HepG2 (cell line): ENCODE data around the gene ZNRF3. TPM values are rescaled to one million over a fixed set of nuclear protein-coding genes. Genes with fewer than 3 reads are reported as not detected.

Source experiments
- ATF5 ChIP-seq: sonication (generic); formaldehyde crosslinking; IDR thresholded peaks from 2 replicates; pipeline ENCODE4 v1.4.0; 2020; ENCODE audit warnings: mild to moderate bottlenecking, low read depth, missing genetic modification reagents
- EEA1 ChIP-seq: sonication (generic); formaldehyde crosslinking; IDR thresholded peaks from 2 replicates; pipeline ENCODE4 v1.5.1; 2020; ENCODE audit warnings: mild to moderate bottlenecking, missing genetic modification reagents, borderline replicate concordance
- IKZF1 ChIP-seq: fragments of 450-650 bp; IDR thresholded peaks from 2 replicates; pipeline ENCODE4 v1.7.1; 2016
- KAT7 ChIP-seq: IDR thresholded peaks from 2 replicates; pipeline ENCODE4 v1.6.1; 2018; ENCODE audit warnings: borderline replicate concordance, missing compliant biosample characterization
- MLXIP ChIP-seq: sonication (generic); formaldehyde crosslinking; IDR thresholded peaks from 2 replicates; pipeline ENCODE4 v1.9.0; 2021; ENCODE audit warnings: missing genetic modification reagents, borderline replicate concordance
- MXD3 ChIP-seq: IDR thresholded peaks from 2 replicates; pipeline ENCODE4 v1.6.1; 2016; ENCODE audit warnings: mild to moderate bottlenecking, missing biosample characterization, missing genetic modification reagents
- RELA ChIP-seq: sonication (generic); formaldehyde crosslinking; IDR thresholded peaks from 2 replicates; pipeline ENCODE4 v1.4.0; 2020; ENCODE audit warnings: missing genetic modification reagents
- SNAI1 ChIP-seq: sonication (generic); formaldehyde crosslinking; IDR thresholded peaks from 2 replicates; pipeline ENCODE4 v1.5.0; 2020; ENCODE audit warnings: mild to moderate bottlenecking, missing genetic modification reagents, borderline replicate concordance
- SRSF1 ChIP-seq: fragments of 200-400 bp; formaldehyde crosslinking; optimal IDR thresholded peaks from 2 replicates; pipeline ENCODE3; 2017; ENCODE audit warnings: mild to moderate bottlenecking, low read depth, low read length, moderate library complexity
- ZMAT3 ChIP-seq: sonication (generic); formaldehyde crosslinking; conservative IDR thresholded peaks from 2 replicates; pipeline ENCODE4 v1.7.0; 2021; ENCODE audit warnings: missing genetic modification reagents
- ZNF18 ChIP-seq: sonication (generic); formaldehyde crosslinking; IDR thresholded peaks from 2 replicates; pipeline ENCODE4 v1.8.0; 2022; ENCODE audit warnings: mild to moderate bottlenecking, missing genetic modification reagents; ENCODE audit not compliant: insufficient replicate concordance
- ZNF33B ChIP-seq: sonication (generic); formaldehyde crosslinking; IDR thresholded peaks from 2 replicates; pipeline ENCODE4 v1.5.1; 2020; ENCODE audit warnings: mild to moderate bottlenecking, missing genetic modification reagents
- ZNF350 ChIP-seq: sonication (generic); formaldehyde crosslinking; IDR thresholded peaks from 2 replicates; pipeline ENCODE4 v1.4.0; 2020; ENCODE audit warnings: mild to moderate bottlenecking, low read depth, missing genetic modification reagents, borderline replicate concordance
- ZNF382 ChIP-seq: sonication (generic); formaldehyde crosslinking; IDR thresholded peaks from 2 replicates; pipeline ENCODE4 v1.5.0; 2020; ENCODE audit warnings: missing genetic modification reagents, mild to moderate bottlenecking, borderline replicate concordance
- ZNF496 ChIP-seq: sonication (generic); formaldehyde crosslinking; IDR thresholded peaks from 2 replicates; pipeline ENCODE4 v1.8.1; 2023; ENCODE audit warnings: mild to moderate bottlenecking, moderate library complexity, missing genetic modification reagents; ENCODE audit not compliant: insufficient replicate concordance
- ZNF569 ChIP-seq: sonication (generic); formaldehyde crosslinking; IDR thresholded peaks from 2 replicates; pipeline ENCODE4 v1.5.0; 2020; ENCODE audit warnings: mild to moderate bottlenecking, missing genetic modification reagents, moderate library complexity, borderline replicate concordance
- ZNF609 ChIP-seq: sonication (generic); formaldehyde crosslinking; IDR thresholded peaks from 2 replicates; pipeline ENCODE4 v1.4.0; 2020; ENCODE audit warnings: mild to moderate bottlenecking, missing genetic modification reagents, borderline replicate concordance
- ZNF790 ChIP-seq: sonication (generic); formaldehyde crosslinking; IDR thresholded peaks from 2 replicates; pipeline ENCODE4 v1.8.0; 2022; ENCODE audit warnings: missing genetic modification reagents, mild to moderate bottlenecking, borderline replicate concordance
- polyA plus RNA-seq, 8 experiments: library from polyadenylated mRNA; depleted of rRNA in 3 of 8; stranded (reverse) in 7 of 8; unstranded in 1 of 8; fragments of >200 nt; fragmentation: Illumina TruSeq in 4 of 8; extraction: Trizol in 4 of 8; gene quantifications; 2 replicates each; pipeline versions ENCODE4 v1.2.1 to v1.2.3, GENCODE V29; 2011 to 2016; ENCODE audit warnings: low read depth in 4 of 8, missing spikeins in 1 of 8, mixed read lengths in 1 of 8; ENCODE audit not compliant: insufficient read depth in 1 of 8
- total RNA-seq, 5 experiments: library from RNA; depleted of rRNA; stranded (reverse); fragments of >200 nt; fragmentation: Illumina TruSeq; extraction: Trizol; gene quantifications; 2 replicates each; pipeline ENCODE4 v1.2.3, GENCODE V29; 2016; ENCODE audit warnings: low read depth in 1 of 5

ZNRF3 gene
- total and polyA plus RNA-seq, 2 of the 13 experiments (the other 11 are each of a cell fraction or from before 2014, with no cell fraction given) = 20.3 to 36.7 TPM

GRCh38 chr22:29031227-29032011 is 148.0 kb downstream of the ZNRF3 start (continued):
- TF ChIP-seq ATF5 (CRISPR knock-in tag) (no peak), SRSF1 (no peak), IKZF1 (no peak), MLXIP (CRISPR knock-in tag) (no peak), SNAI1 (CRISPR knock-in tag) (no peak), ZNF33B (CRISPR knock-in tag) (no peak), ZNF609 (CRISPR knock-in tag) (no peak), ZNF350 (CRISPR knock-in tag) (no peak; the same call in none of the 2 replicates), ZNF496 (CRISPR knock-in tag) (no peak), RELA (CRISPR knock-in tag) (no peak), KAT7 (CRISPR knock-in tag) (0 out of 2 replicates have a peak, but pooled peaks have one; percentile 4), ZNF790 (CRISPR knock-in tag) (no peak), ZNF569 (CRISPR knock-in tag) (no peak), ZNF18 (CRISPR knock-in tag) (no peak), ZNF382 (CRISPR knock-in tag) (no peak), ZMAT3 (no peak), MXD3 (CRISPR knock-in tag) (no peak), EEA1 (CRISPR knock-in tag) (no peak)
